T-helper 2 cell treated with Interferon-gamma antibody and Interleukin-4, amounts not matched to agents 5 μg/mL and 100 μg/mL, for 36 hours (primary cell): ENCODE measurements around the gene MBNL2.

Source experiments
- DNase-seq: peaks from one replicate; pipeline ENCODE4 v3.0.0; 2021; ENCODE audit warnings: low spot score
- H3K27ac Mint-ChIP-seq: one replicate; pipeline ENCODE4 v1.8.0; 2021; ENCODE audit warnings: mild to moderate bottlenecking, mixed read lengths
- H3K27me3 Mint-ChIP-seq: one replicate; pipeline ENCODE4 v1.8.0; 2021; ENCODE audit warnings: low read depth, mixed read lengths
- H3K36me3 Mint-ChIP-seq: one replicate; pipeline ENCODE4 v1.8.0; 2021; ENCODE audit warnings: low read depth, mixed read lengths
- H3K4me1 Mint-ChIP-seq: one replicate; pipeline ENCODE4 v1.8.0; 2021; ENCODE audit warnings: low read depth, mixed read lengths
- H3K4me3 Mint-ChIP-seq: one replicate; pipeline ENCODE4 v1.8.0; 2022; ENCODE audit warnings: mild to moderate bottlenecking, moderate library complexity, mixed read lengths
- H3K9me3 Mint-ChIP-seq: one replicate; pipeline ENCODE4 v1.8.0; 2021; ENCODE audit warnings: mixed read lengths

Gene MBNL2

GRCh38 chr13:97429681-97430081, 207.5 kb downstream of the MBNL2 start:
- H3K36me3 Mint-ChIP-seq, result no peaks in the 10 kb centered on the region
- no peak overlapping the region for H3K27ac Mint-ChIP-seq
- no peak for DNase-seq

DNA sequence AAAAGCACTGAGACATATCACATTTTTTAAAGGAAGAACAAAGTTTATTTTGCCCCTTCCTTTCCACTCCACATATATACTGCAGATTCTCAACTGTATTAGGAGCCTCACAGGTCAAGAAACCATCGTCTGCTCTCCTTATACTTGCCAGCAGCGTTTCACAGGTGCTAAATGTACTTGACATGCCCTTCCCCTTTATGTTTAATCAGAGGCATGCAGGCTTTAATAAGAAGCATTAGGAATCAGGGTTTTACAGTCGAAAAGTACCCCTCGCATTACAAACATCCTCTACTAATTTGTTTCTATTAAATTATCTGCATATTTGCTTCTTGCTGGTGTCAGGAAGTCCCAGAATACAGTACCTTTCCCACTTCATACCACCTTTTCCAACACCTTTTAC, 208.2 kb downstream of the MBNL2 start:
- no peak overlapping the region for H3K27ac Mint-ChIP-seq
- H3K9me3 Mint-ChIP-seq, result no peaks in the 10 kb centered on the region
- no peak overlapping the region for H3K4me3 Mint-ChIP-seq
- peaks cover 16% of the 10 kb centered on the region for H3K4me1 Mint-ChIP-seq
- H3K36me3 Mint-ChIP-seq, result no peaks in the 10 kb centered on the region
- H3K27me3 Mint-ChIP-seq, result peaks cover 34% of the 10 kb centered on the region
- DNase-seq, result no peak

More at GRCh38 chr13:97429681-97430081, 207.5 kb downstream of the MBNL2 start:
- H3K4me1 Mint-ChIP-seq, result peaks cover 14% of the 10 kb centered on the region
- peaks cover 38% of the 10 kb centered on the region for H3K27me3 Mint-ChIP-seq
- H3K9me3 Mint-ChIP-seq, result no peaks in the 10 kb centered on the region
- no peak overlapping the region for H3K4me3 Mint-ChIP-seq

- H3K4me3 Mint-ChIP-seq, result peak overlapping the region; percentile 92
- DNase-seq, result no peak
- H3K4me1 Mint-ChIP-seq, result peaks cover 22% of the 10 kb centered on the region
- peaks cover 25% of the 10 kb centered on the region for H3K27me3 Mint-ChIP-seq
- no peak overlapping the region for H3K27ac Mint-ChIP-seq
- no peaks in the 10 kb centered on the region for H3K9me3 Mint-ChIP-seq
- H3K36me3 Mint-ChIP-seq, result peaks cover 2% of the 10 kb centered on the region
Observed at GRCh38 chr13:97431171-97431764, 209.1 kb downstream of the MBNL2 start.

DNA sequence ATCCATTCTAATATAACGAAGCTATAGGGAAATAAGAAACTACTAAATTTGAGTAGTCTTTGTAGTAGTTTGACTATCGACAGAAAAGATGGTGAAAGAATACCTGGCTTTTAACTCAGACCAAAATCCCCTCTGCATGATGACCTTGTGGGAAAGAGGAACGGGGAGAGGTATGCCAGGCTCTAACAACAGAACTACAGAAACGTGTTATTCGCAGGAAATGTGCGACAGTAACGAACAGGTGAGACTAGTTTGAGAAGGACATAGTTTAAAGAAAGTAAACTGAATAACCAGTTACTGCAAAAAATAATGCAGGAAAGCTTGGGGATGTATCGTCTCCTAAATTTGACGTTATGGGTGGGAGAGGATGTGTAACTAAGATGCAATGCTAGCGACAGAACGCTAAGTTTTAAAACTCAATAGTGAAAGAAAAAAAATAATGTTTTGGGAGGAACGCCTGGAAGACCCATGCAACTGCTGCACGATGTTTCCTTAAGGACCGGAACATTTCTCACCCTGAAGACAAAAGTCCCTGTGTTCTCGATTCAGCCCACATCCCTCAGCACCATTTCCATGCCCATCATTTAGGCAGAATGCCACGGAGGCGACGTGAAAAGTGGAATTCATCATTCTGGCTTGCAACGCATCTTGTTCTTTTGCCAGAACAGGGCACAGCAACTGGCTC, 210.2 kb downstream of the MBNL2 start:
- no peaks in the 10 kb centered on the region for H3K9me3 Mint-ChIP-seq
- H3K36me3 Mint-ChIP-seq, result peaks cover 2% of the 10 kb centered on the region
- no peak for DNase-seq
- H3K27ac Mint-ChIP-seq, result peak overlapping the region; percentile 99
- H3K4me3 Mint-ChIP-seq, result peak overlapping the region; percentile 92
- peaks cover 28% of the 10 kb centered on the region for H3K4me1 Mint-ChIP-seq
- peaks cover 17% of the 10 kb centered on the region for H3K27me3 Mint-ChIP-seq

DNA sequence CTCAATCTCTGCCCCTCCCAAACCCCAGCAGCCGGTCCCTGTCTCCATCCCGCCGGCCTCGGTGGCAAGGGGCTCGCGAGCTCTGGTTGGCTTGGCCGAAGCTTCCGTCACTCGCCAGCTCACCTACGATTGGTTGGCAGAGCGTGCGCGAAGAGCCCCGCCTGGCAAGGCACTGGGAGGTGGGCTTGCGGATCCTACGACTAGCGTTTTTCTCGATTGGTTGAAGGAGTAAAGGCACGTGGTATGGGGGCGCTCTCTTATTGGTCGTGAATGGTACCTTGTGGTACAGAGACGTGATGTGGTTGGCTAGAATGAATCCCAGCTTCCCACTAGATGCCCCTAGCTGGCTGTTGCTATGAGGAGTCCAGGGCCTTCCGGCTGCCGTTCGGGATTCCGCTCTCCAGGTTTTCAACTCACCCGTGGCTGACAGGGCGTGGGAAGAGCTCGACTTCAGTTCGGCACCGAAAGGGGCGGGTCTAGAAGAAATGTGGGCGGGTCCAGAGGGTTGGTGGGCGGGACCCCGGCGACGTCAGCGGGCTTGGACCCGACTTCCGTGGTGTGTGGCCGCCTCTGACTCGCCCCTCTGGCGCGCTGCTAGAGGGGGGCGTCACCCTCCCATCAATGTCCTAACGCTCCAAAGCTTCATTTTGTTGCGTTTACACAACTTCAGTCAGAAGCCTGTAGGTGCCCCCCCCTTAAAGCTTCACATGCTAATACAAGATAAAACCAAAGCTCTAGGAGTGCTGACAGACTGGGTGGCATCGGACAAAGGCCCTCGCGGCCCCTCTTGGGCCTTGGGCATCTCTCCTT, 211.0 kb downstream of the MBNL2 start:
- peak overlapping the region; percentile 99 for H3K27ac Mint-ChIP-seq
- H3K9me3 Mint-ChIP-seq, result no peaks in the 10 kb centered on the region
- H3K36me3 Mint-ChIP-seq, result peaks cover 2% of the 10 kb centered on the region
- H3K4me3 Mint-ChIP-seq, result peak overlapping the region; percentile 92
- H3K27me3 Mint-ChIP-seq, result peaks cover 13% of the 10 kb centered on the region
- H3K4me1 Mint-ChIP-seq, result peaks cover 30% of the 10 kb centered on the region
- DNase-seq, result peak; percentile 99

GRCh38 chr13:97433727-97434396, 211.7 kb downstream of the MBNL2 start, which contains the start of gene RAP2A:
RAP2A (plus strand) TSS chr13:97434169; CDS start chr13:97434471, 302 bp downstream.
- Mint-ChIP-seq H3K9me3 (no peaks in the 10 kb centered on the region), H3K27me3 (peaks cover 6% of the 10 kb centered on the region), H3K36me3 (peaks cover 2% of the 10 kb centered on the region), H3K27ac (peak within 1 kb of the TSS; percentile 99), H3K4me1 (peaks cover 30% of the 10 kb centered on the region), H3K4me3 (peak within 1 kb of the TSS; percentile 96)
- peak; percentile 91 for DNase-seq

- Mint-ChIP-seq H3K27me3 (peaks cover 4% of the 10 kb centered on the region), H3K9me3 (no peaks in the 10 kb centered on the region), H3K27ac (peak overlapping the region; percentile 91), H3K36me3 (peaks cover 2% of the 10 kb centered on the region), H3K4me1 (peaks cover 30% of the 10 kb centered on the region), H3K4me3 (peak overlapping the region; percentile 96)
- peak; percentile 45 for DNase-seq
Observed at GRCh38 chr13:97434397-97435201, 212.5 kb downstream of the MBNL2 start.

- DNase-seq, result no peak
- Mint-ChIP-seq H3K27ac (peak overlapping the region; percentile 91), H3K27me3 (no peaks in the 10 kb centered on the region), H3K9me3 (no peaks in the 10 kb centered on the region), H3K4me3 (peak overlapping the region; percentile 96), H3K4me1 (peaks cover 27% of the 10 kb centered on the region), H3K36me3 (peaks cover 2% of the 10 kb centered on the region)
Observed at GRCh38 chr13:97435323-97435722, 213.2 kb downstream of the MBNL2 start.

DNA sequence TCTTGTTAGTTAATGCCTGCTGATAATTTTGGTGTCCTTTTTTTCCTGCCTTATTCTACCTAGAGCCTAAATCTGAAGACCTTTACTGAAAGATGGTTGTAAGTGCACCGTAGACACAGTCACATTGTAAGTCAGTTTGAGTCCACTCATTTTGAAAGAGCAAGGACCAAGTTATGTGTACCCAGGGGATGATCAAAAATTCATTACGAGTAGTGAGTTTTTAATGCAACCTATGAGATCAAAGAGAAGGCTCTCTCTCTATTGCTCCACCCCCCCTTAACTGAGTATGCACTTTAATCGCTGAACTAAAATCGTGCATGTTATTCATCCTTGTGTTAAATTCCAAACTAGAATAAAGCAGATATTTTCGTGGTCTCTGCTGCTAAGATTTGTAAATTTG, 213.7 kb downstream of the MBNL2 start:
- H3K4me1 Mint-ChIP-seq, result peaks cover 27% of the 10 kb centered on the region
- H3K9me3 Mint-ChIP-seq, result no peaks in the 10 kb centered on the region

DNA sequence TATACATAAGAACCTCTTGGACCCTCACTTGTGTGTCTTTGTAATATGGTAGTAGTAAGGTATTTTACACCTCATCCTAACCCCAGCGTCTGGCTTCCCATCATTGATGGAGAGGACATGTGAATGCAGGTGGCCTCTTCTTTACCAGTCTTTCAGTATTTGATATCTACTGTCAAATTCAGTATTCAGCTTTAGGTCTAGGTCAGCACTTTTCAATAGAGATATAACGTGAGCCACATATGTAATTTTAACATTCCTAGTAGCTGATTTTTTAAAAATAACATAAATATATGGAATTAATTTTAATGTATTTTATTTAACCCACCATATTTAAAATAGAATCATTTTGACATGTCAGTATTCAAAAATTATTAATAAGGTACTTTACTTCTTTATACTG, 214.7 kb downstream of the MBNL2 start:
- Mint-ChIP-seq H3K27ac (no peak overlapping the region), H3K4me3 (peak overlapping the region; percentile 90), H3K9me3 (no peaks in the 10 kb centered on the region), H3K4me1 (peaks cover 18% of the 10 kb centered on the region), H3K36me3 (peaks cover 2% of the 10 kb centered on the region), H3K27me3 (no peaks in the 10 kb centered on the region)
- no peak for DNase-seq

More for the DNA sequence above, 213.7 kb downstream of the MBNL2 start:
- peak overlapping the region; percentile 90 for H3K4me3 Mint-ChIP-seq
- peak overlapping the region; percentile 84 for H3K27ac Mint-ChIP-seq
- peak; percentile 5 for DNase-seq
- H3K27me3 Mint-ChIP-seq, result no peaks in the 10 kb centered on the region
- peaks cover 2% of the 10 kb centered on the region for H3K36me3 Mint-ChIP-seq

GRCh38 chr13:97437729-97438128, 215.6 kb downstream of the MBNL2 start:
- Mint-ChIP-seq H3K4me1 (peaks cover 17% of the 10 kb centered on the region), H3K4me3 (no peak overlapping the region), H3K27ac (no peak overlapping the region), H3K36me3 (peaks cover 4% of the 10 kb centered on the region), H3K27me3 (no peaks in the 10 kb centered on the region), H3K9me3 (no peaks in the 10 kb centered on the region)
- DNase-seq, result no peak

GRCh38 chr13:97438856-97439595, 216.9 kb downstream of the MBNL2 start:
- DNase-seq, result no peak
- Mint-ChIP-seq H3K4me3 (no peak overlapping the region), H3K9me3 (no peaks in the 10 kb centered on the region), H3K4me1 (peaks cover 18% of the 10 kb centered on the region), H3K27ac (no peak overlapping the region), H3K36me3 (peaks cover 6% of the 10 kb centered on the region), H3K27me3 (no peaks in the 10 kb centered on the region)
